ENCODE measurements around the gene ERP27. TPM values are rescaled to one million over a fixed set of nuclear protein-coding genes. Genes with fewer than 3 reads are reported as not detected.

ERP27 gene
- total RNA-seq, 1 experiment from 2014 or later = not detected

GRCh38 chr12:14984766-14985285 lies 46.5 kb upstream of the ERP27 start:
- CTCF ChIA-PET = interaction anchor here (0.8 to 1.8 kb wide), 4 partner anchors 11 to 139 kb away, joined by 3 to 9 read pairs (median 4); no protein-coding TSS in a partner anchor
- no peak overlapping the region for H3K27ac Mint-ChIP-seq (ENCODE audit: low read depth, unreplicated experiment)
- no peaks in the 10 kb centered on the region for H3K36me3 Mint-ChIP-seq (ENCODE audit: insufficient read depth, unreplicated experiment)
- TF ChIP-seq CTCF (IDR thresholded peaks at IDR 0.05; ENCODE audit: unreplicated experiment) = no peak
- no peaks in the 10 kb centered on the region for H3K4me1 Mint-ChIP-seq (ENCODE audit: insufficient read depth, unreplicated experiment)
- no peaks in the 10 kb centered on the region for H3K9me3 Mint-ChIP-seq (ENCODE audit: unreplicated experiment)
- POLR2A ChIA-PET = interaction anchor here (1.0 to 1.8 kb wide), 3 partner anchors 13 to 215 kb away, joined by 3 read pairs; no protein-coding TSS in a partner anchor
- H3K4me3 Mint-ChIP-seq (ENCODE audit: unreplicated experiment) = no peak overlapping the region
- no peaks in the 10 kb centered on the region for H3K27me3 Mint-ChIP-seq (ENCODE audit: insufficient read depth, unreplicated experiment)
- no TSS peak for BruUV-seq (replicated peaks)
- DNase-seq (ENCODE audit: unreplicated experiment) = no peak
- intact Hi-C loops (cut with micrococcal nuclease) = no loop called here

- no peak for TF ChIP-seq CTCF (IDR thresholded peaks at IDR 0.05; ENCODE audit: unreplicated experiment)
- no TSS peak for BruUV-seq (replicated peaks)
- ChIA-PET CTCF (interaction anchor here (0.6 to 1.2 kb wide), 5 partner anchors 9 to 354 kb away, joined by 3 read pairs; partner anchors contain the start of gene SMCO3), POLR2A (interaction anchor here (1.2 to 1.8 kb wide), 2 partner anchors 13 to 214 kb away, joined by 3 read pairs; no protein-coding TSS in a partner anchor)
- Mint-ChIP-seq H3K36me3 (ENCODE audit: insufficient read depth, unreplicated experiment) (no peaks in the 10 kb centered on the region), H3K27ac (ENCODE audit: low read depth, unreplicated experiment) (no peak overlapping the region), H3K9me3 (ENCODE audit: unreplicated experiment) (no peaks in the 10 kb centered on the region), H3K27me3 (ENCODE audit: insufficient read depth, unreplicated experiment) (no peaks in the 10 kb centered on the region), H3K4me1 (ENCODE audit: insufficient read depth, unreplicated experiment) (no peaks in the 10 kb centered on the region), H3K4me3 (ENCODE audit: unreplicated experiment) (no peak overlapping the region)
- DNase-seq (ENCODE audit: unreplicated experiment) = no peak
- intact Hi-C loops (cut with micrococcal nuclease) = no loop called here
Observed at GRCh38 chr12:14984036-14984435, 45.7 kb upstream of the ERP27 start.

- TF ChIP-seq CTCF (IDR thresholded peaks at IDR 0.05; ENCODE audit: unreplicated experiment) = no peak
- H3K27ac Mint-ChIP-seq (ENCODE audit: low read depth, unreplicated experiment) = no peak overlapping the region
- POLR2A ChIA-PET = interaction anchor here (0.6 kb wide), 1 partner anchor 133 kb away, joined by 3 read pairs; no protein-coding TSS in a partner anchor
- DNase-seq (ENCODE audit: unreplicated experiment) = no peak
- intact Hi-C loops (cut with micrococcal nuclease) = no loop called here
- H3K9me3 Mint-ChIP-seq (ENCODE audit: unreplicated experiment) = no peaks in the 10 kb centered on the region
- H3K36me3 Mint-ChIP-seq (ENCODE audit: insufficient read depth, unreplicated experiment) = no peaks in the 10 kb centered on the region
- no peaks in the 10 kb centered on the region for H3K27me3 Mint-ChIP-seq (ENCODE audit: insufficient read depth, unreplicated experiment)
- no peaks in the 10 kb centered on the region for H3K4me1 Mint-ChIP-seq (ENCODE audit: insufficient read depth, unreplicated experiment)
- CTCF ChIA-PET = interaction anchor here (0.6 to 1.3 kb wide), 6 partner anchors 10 to 353 kb away, joined by 3 to 5 read pairs (median 4); partner anchors contain the start of gene RERG
- H3K4me3 Mint-ChIP-seq (ENCODE audit: unreplicated experiment) = no peak overlapping the region
- no TSS peak for BruUV-seq (replicated peaks)
Observed at GRCh38 chr12:14982991-14983390, 44.7 kb upstream of the ERP27 start.

GRCh38 chr12:14982562-14982961 lies 44.2 kb upstream of the ERP27 start:
- TF ChIP-seq CTCF (IDR thresholded peaks at IDR 0.05; ENCODE audit: unreplicated experiment) = no peak
- no TSS peak for BruUV-seq (replicated peaks)
- CTCF ChIA-PET = interaction anchor here (1.3 kb wide), 1 partner anchor 238 kb away, joined by 5 read pairs; the partner anchor contains the start of gene RERG

More at GRCh38 chr12:14982562-14982961, 44.2 kb upstream of the ERP27 start:
- Mint-ChIP-seq H3K9me3 (ENCODE audit: unreplicated experiment) (no peaks in the 10 kb centered on the region), H3K4me3 (ENCODE audit: unreplicated experiment) (no peak overlapping the region), H3K27me3 (ENCODE audit: insufficient read depth, unreplicated experiment) (no peaks in the 10 kb centered on the region), H3K4me1 (ENCODE audit: insufficient read depth, unreplicated experiment) (no peaks in the 10 kb centered on the region), H3K36me3 (ENCODE audit: insufficient read depth, unreplicated experiment) (no peaks in the 10 kb centered on the region), H3K27ac (ENCODE audit: low read depth, unreplicated experiment) (no peak overlapping the region)
- DNase-seq (ENCODE audit: unreplicated experiment) = no peak
- intact Hi-C loops (cut with micrococcal nuclease) = no loop called here
- POLR2A ChIA-PET = no interaction called here
